ENCODE measurements around the gene RAB1A.
"Not testable (repeated sequence)": the region's sequence is repeated elsewhere in the genome, so short reads cannot be mapped to it uniquely, and the experiment has no call there.

DNA sequence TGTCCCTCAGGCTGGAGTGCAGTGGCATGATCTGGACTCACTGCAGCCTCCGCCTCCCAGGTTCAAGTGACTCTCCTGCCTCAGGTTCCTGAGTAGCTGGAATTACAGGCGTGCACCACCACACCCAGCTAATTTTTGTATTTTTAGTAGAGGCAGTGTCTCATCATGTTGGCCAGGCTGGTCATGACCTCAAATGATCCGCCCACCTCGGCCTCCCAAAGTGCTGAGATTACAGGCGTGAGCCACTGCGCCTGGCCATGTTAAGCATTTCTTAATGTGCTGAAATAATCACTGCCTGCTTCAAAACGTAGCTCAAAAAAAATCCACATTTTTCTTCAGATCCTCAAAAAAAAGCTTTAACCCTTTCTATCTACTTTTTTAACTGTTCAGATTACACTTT, 4.4 kb downstream of the RAB1A start:
- TF ChIP-seq, protein P1, sequence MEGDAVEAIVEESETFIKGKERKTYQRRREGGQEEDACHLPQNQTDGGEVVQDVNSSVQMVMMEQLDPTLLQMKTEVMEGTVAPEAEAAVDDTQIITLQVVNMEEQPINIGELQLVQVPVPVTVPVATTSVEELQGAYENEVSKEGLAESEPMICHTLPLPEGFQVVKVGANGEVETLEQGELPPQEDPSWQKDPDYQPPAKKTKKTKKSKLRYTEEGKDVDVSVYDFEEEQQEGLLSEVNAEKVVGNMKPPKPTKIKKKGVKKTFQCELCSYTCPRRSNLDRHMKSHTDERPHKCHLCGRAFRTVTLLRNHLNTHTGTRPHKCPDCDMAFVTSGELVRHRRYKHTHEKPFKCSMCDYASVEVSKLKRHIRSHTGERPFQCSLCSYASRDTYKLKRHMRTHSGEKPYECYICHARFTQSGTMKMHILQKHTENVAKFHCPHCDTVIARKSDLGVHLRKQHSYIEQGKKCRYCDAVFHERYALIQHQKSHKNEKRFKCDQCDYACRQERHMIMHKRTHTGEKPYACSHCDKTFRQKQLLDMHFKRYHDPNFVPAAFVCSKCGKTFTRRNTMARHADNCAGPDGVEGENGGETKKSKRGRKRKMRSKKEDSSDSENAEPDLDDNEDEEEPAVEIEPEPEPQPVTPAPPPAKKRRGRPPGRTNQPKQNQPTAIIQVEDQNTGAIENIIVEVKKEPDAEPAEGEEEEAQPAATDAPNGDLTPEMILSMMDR (IDR thresholded peaks at IDR 0.05), result not testable (repeated sequence)
- not testable (repeated sequence) for TF ChIP-seq ZFP36 (IDR thresholded peaks at IDR 0.05; ENCODE audit: borderline replicate concordance, partially characterized antibody); MYC (IDR thresholded peaks at IDR 0.05; ENCODE audit: borderline replicate concordance, low read length)
- TF ChIP-seq, protein P2, sequence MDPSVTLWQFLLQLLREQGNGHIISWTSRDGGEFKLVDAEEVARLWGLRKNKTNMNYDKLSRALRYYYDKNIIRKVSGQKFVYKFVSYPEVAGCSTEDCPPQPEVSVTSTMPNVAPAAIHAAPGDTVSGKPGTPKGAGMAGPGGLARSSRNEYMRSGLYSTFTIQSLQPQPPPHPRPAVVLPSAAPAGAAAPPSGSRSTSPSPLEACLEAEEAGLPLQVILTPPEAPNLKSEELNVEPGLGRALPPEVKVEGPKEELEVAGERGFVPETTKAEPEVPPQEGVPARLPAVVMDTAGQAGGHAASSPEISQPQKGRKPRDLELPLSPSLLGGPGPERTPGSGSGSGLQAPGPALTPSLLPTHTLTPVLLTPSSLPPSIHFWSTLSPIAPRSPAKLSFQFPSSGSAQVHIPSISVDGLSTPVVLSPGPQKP (IDR thresholded peaks at IDR 0.05; ENCODE audit: low read depth, low read length), result not testable (repeated sequence)
- TF ChIP-seq, protein P3, sequence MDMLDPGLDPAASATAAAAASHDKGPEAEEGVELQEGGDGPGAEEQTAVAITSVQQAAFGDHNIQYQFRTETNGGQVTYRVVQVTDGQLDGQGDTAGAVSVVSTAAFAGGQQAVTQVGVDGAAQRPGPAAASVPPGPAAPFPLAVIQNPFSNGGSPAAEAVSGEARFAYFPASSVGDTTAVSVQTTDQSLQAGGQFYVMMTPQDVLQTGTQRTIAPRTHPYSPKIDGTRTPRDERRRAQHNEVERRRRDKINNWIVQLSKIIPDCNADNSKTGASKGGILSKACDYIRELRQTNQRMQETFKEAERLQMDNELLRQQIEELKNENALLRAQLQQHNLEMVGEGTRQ (IDR thresholded peaks at IDR 0.05), result not testable (repeated sequence)

Data from A549 (cell line).